HG03457 (cell line): Measurements from ENCODE around the gene TYW5.

ENCODE experiments used
- ATAC-seq: cut with Tn5 transposase; IDR thresholded peaks from one replicate; pipeline ENCODE4 v1.9.1; 2021; ENCODE audit warnings: moderate number of reproducible peaks; ENCODE audit not compliant: unreplicated experiment

The TYW5 gene

DNA sequence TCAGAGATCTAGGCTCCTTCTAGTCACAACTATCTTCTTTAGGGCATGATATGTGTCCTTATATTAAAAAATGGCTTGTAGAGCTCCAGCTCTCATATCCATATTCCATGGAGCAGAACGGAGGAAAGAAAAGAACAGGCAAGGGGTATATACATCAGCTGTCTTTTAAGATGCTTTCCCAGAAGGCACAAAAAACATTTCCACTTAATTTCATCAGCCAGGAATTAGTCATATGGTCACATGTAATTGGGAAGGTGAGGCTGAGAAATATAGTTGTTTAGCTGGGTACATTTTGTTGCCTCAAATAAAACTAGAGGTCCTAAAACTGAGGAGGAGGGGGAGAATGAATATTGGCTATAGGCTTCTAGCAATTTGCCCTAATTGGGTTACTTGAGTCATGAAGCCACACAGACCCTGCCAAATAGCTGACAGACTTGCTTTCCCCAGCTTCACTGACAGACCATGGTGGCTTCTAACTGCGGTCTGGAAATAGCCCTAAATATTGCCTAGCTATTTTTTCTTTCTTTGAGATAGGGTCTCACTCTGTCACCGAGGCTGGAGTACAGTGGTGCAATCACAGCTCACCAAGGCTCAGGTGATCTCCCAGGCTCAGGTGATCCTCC lies 20.1 kb upstream of the TYW5 start:
- ATAC-seq: no peak

DNA sequence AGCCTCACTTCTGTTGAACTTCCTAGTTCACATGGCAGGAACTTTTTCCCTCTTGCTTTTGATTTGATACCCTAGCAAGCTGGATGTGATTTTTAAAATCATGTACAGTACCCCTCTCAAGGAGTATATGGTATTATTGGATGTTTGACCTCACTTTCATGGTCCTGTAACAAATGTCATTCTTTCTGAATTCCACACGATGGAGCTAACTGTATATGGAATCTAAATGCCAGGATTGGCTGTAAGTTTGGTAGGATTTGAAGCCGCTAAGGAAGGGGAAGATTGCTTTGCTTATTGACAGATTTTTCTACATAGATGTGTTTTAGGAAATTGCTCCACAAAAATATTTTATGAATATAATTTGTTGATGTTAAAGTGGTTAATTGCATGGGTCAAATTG lies 18.4 kb upstream of the TYW5 start:
- no peak for ATAC-seq

DNA sequence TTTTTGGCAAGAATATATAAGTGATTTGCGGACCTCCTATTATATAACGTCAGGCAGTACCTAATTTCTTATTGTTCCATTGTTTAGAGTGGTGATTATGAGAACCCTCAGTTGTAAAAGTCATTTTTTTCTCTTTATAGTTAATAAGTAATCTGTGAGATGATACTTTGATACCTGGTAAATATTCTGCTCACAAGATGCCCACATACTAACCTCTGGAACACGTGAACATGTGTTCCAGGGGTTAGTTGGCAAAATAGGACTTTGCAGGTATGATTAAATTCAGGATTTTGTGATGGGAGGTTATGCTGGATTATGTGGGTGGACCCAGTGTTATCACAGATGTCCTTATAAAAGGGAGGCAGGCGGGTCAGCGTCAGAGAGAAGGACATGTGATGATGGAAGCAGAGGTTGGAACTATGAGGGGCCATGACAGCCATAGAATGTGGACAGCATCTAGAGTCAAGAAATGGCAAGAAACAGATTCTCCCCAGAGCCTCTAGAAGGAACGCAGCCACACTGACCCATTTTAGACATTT lies 16.9 kb upstream of the TYW5 start:
- no peak for ATAC-seq

DNA sequence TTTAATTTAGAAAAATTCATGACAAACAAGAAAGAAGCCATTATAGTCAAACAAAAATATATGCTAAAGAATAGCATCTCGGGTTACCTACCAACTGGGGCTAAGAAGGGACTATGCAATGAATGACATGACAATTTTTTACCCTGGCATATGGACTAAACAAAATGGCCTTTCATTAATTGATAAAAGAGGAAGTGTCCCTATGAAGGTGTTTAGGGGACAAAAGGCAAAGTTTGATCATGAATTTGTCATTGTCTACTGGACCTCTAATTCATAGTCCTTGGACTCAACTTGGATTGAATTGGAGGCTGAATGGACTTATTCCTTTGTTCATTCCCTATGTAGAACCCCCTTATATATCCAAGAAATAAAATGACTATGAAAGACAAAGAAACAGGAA lies 12.8 kb upstream of the TYW5 start:
- ATAC-seq: no peak

DNA sequence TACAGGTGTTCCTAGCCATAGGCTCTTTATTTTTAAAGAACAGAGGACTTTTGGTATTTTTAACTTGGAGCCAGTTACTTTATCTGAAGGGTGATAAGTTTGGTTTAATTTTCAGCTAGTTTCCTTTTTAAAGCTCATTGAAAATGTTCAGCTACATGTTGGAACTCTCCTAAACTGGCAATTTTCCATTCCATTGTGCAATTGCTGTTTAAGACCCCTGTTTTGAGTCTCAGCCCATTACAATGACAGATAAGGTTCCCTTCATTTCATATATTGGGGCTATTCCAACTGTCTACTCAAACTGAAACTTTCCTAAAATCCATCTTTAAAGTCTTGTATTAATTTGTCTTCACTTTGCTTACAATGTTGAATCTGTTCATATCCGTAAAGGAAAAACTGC lies 11.7 kb upstream of the TYW5 start:
- no peak for ATAC-seq

DNA sequence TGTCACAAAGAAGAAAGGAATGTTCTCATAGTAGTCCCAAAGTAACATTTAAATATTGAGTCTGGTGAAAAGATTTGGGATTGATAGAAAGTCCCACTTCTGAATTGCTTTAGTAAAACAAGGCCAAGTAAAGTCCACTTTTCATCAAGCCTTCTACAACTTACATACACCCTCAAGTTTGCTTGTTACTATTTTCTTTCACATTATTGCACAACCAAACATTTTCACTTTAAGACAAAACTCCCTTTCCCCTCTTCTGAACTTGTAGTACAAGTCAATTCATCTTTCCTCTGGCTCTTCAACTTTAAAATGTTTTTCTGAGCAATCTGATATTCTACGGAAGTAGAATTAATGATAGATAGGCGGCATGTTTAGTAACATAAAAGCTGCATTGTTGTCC lies 11.1 kb upstream of the TYW5 start:
- ATAC-seq: no peak

DNA sequence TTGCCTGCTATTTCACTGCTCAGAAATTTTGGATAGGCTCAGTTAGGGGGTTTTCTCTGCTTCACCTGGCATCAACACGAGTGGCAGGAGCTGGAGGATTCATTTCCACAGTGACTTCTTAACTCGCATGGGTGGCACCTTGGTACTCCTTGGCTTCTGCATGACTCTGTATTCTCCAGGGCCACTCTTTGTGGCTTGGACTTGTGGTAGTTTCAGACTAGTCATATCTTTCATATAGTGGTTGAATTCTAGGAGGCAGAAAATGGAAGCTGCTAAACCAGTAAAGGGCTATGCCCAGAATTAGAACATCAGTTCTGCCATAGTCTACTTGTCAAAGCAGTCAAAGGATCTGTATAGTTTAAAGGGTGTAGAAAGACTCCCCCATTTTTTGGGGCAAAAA lies 6.9 kb upstream of the TYW5 start:
- peak; percentile 46 for ATAC-seq

DNA sequence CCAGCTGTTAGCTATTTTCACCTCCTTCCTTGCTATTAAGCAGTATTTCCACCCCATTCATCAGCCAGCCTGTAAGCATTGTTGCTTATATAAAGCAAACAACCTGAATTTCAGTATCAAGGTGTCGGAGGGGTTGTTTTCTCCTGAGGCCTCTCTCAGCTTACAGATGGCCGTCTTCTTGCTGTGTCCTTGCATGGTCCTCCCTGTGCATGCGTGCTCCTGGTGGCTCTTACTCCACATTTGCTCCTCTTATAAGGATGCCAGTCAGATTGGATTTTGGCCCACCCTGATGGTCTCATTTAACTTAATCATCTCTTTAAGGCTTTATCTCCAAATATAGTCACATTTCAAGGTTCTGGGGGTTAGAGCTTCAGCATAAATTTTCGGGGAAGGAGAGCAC lies 2.7 kb upstream of the TYW5 start:
- ATAC-seq: no peak

DNA sequence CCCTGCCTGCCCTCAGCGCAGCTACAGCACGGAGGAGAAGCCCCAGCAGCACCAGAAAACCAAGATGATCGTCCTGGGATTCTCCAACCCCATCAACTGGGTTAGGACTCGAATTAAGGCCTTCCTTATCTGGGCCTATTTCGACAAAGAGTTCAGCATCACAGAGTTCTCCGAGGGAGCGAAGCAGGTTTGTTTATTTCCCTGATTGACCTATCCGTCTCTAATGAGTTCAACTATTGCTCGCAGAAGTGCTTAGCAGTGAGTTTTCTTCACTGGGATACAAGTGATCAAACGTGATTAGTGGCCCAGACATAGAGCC lies 730 bp upstream of the TYW5 start:
- ATAC-seq: no peak

DNA sequence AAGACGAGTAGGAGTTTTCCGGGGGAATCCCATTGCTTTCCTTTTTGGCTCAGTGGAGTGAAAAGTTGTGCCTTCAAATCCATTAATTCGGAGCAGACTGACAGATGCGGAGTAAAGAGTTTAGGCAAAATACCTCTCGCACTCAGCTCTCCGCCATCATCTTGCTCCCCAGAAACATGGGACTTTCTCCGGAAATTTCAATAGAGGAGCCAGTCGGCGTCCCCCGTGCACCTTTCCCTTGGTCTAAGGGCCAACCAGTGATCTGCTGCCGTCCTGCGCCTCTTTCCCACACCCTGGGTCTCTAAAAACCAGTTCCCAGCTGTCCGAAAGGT lies 318 bp downstream of the TYW5 start:
- peak; percentile 35 for ATAC-seq

DNA sequence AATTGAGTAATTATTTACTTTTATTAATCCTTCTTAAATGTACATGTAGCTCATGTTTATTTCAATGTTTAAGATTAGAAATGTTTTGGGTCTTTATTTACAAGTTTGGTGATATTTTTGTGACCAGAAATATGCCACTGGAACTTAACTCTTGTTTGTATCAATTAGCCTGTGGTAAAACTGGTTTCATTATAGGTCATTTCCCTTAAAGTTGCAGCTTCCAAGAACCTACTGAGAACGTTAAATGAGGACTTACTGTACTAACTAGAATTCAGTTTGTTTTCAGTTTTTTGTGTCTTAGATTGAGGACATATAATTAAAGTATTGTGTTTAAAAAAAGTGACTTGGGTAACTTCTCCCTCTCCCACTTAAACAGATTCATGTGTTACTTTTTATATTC lies 4.3 kb downstream of the TYW5 start:
- ATAC-seq: no peak

DNA sequence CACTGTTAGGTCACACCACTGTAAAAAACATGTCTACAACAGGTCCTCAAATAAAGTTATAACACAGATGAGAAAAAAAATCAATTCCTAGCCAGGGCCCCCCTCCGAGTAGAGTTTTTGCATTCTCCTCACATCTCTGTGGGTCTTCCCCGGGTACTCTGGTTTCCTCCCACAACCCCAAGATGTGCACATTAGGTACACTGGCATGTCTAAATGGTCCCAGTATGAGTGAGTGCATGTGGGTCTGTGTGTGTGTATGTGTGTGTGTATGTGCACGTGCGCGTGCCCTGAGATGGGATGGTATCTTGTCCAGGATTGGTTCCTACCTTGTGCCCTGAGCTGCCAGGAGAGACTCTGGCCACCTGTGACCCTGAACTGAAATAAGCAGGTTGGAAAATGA lies 4.9 kb downstream of the TYW5 start:
- no peak for ATAC-seq

DNA sequence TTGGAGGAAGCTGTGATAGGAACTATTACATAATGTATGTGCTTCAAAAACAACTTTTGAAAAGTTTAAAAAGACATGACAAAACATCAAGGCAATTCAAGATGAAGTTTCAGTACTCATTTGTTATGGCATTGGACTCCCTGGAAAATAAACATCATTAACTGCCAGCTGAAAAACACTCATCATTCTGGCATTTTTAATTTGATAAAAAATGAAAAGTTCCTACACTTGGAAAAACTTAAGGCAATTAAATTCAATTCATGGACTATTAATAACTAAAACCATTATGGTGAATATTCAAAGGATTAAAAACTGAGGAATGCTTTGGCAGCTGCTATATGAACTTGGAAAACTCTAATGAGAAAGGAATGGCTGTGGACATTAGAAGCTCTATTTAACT lies 8.5 kb downstream of the TYW5 start:
- ATAC-seq: no peak

DNA sequence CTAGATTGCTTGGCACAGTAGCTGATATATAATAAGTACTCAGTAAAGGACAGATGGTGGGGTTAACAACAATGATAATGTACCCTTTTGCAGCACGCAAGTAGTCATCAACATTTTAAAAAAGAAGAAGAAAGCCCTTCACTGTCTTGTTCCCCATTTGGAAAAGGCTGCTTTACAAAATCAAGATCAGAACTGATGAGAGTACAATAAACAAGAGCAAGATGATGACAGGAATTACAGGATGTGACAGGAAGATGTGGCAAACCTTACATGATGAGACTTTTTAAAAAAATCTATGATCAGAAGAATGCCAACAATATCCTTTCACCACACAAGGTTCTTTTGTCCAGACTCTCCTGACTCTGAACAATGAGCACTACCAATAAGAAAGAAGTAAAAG lies 9.1 kb downstream of the TYW5 start:
- no peak for ATAC-seq

DNA sequence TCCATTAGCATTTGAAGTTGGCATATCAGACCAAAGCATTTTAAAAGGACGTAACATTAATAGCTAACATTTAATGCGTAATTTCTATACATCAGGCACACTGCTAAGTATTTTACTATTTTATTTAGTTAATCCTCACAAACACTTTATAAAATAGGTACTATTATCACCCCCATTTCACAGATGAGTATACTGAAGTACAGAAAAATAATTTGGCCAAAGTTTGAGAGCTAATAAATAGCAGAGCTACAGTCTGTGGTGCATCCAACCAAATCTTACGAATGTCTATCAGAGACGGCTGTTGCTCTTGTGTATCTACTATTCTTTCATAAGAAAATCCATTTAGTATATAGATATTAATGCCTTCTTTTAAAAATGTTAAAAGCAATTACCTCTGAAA lies 11.9 kb downstream of the TYW5 start:
- ATAC-seq: no peak

DNA sequence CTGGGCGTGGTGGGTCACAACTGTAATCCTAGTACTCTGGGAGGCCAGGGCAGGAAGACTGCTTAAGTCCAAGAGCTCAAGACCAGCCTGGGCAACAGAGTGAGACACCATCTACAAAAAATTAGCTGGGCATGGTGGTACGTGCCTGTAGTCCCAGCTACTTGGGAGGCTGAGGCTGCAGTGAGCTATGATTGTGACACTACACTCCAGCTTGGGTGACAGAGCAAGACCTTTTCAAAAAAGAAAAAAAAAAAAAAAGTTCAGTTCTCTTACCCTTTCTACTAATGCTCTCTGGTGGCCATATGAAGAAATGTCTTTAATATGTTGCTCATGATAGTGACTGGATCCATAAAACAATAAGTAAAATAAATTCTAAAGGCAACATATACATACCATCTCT lies 14.9 kb downstream of the TYW5 start:
- no peak for ATAC-seq

DNA sequence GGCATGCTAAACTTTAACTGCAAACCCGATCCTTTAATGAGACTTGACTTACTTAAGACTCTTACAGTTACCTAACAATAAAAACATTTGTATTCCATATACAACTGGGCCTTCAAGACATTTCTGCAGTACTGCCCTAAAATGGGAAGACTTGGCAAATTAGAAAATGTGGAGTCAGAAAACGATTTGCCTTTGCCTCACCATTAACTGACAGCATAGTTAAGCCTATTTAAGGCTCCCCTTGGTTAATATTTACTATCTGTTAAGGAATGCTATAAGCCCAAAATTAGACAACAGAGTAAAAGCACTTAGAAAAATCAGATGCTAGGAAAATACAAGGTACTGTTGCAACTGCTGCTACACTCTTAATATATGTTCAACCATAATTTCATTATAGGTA lies 18.7 kb downstream of the TYW5 start:
- ATAC-seq: no peak

DNA sequence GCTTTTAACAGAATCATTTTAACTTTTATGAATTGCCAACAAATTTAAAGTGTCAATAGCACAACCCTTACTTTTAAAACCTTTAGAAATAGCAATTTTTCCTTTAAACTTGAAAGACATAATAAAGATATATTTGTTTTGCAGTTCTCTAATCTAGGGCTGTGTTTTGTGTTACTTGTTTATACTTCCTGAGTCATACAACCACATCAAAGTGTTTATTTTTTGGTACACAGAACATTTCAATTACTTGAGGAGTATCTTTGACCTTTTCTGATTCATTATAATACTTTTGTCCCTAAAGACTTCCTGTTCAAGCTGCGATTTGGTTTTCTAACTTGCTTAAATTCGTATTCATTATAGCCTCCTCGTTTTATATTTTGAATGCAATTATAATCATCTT lies 21.8 kb downstream of the TYW5 start:
- no peak for ATAC-seq

DNA sequence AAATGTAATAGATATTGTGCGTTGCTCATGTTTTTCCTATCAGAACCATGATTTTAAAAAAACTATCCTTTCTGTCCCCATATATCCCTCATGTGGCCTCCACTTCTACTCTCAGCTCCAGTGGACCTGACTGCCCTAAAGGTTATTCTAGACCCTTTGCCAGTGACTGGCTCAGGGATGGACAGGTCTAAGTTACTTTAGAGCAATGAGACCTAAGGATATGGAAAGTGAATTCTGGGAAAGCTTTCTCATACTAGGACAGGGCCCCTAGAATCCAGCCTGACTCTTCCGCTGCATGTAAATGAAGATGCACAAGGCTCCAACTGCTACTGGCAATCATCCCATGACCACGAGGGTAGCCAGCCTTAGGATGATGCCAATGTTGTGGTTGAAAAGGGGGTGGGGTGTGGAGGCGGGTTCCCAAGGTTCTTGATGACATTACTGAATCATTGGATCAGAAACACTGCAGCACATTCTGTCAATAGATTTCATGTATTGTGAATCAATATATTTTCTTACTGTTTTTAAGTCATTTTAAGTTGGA lies 22.9 kb downstream of the TYW5 start:
- ATAC-seq: no peak

DNA sequence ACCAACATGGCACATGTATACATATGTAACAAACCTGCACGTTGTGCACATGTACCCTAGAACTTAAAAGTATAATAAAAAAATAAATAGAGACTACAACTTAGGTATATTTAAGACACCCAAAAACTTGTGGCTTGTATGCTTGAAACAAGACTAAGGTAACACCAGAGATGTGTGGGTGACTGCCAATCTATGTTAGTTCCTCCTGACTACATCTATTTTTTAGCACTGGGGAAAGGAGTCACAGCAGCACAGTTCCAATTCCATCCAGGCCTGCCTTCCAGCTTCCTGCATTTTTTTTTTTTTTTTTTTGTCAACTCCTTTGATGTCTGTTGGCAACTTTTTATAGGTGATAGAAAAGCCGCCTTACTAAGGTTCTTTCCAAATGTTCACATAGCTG lies 26.0 kb downstream of the TYW5 start:
- ATAC-seq: no peak

DNA sequence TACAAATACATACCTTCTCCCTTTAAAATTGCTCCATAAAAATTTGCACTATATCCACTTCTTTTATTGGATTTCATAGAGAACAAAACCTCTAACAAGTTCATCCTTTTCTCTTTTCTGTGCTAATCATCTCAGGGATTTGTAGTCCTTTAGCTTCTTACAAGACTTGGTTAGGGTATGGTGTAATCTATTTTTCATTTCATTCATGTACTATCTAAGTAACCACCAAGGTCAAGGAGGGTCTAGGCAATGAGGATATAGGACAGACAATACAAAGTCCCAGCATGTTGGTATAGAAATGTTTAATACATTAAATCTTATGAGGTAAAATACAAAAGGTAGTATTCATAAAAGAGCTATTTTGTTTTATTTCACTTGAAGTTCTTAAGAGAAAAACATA lies 26.7 kb downstream of the TYW5 start:
- no peak for ATAC-seq

DNA sequence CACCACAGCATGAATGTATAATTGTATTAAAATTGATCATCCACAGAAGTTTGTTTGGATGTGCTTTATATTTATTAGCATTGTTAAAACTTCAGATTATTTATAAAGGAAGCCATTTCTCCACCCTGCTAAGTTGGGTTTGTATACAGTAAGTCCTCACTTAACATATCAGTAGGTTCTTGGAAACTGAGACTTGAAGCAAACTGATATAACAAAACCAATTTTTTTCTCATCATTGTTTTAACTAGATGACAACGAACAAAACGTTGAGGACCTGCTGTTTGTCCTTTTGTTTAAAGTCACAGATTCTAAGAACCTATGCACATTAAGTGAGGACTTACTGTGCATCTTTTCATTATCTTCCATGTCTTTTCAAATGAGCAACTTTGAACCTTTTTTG lies 27.1 kb downstream of the TYW5 start:
- ATAC-seq: no peak

DNA sequence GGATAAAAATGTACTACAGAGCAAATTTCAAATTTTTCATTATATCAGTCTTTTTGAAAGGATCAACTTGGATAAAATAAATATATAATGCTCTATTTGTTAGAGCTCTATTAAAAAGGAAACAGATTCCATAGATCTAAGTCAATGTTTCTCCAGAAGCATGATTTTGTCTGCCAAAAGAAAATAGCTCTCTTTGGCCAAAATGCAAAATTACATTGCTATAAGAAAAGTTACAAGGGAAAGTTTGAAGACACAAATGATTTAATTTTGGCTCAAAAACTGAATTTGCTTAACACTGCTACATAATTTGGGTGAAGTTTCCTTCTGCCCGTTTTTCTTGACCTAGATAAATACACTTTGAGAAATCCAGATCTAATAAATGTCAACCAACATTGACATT lies 28.5 kb downstream of the TYW5 start:
- no peak for ATAC-seq

DNA sequence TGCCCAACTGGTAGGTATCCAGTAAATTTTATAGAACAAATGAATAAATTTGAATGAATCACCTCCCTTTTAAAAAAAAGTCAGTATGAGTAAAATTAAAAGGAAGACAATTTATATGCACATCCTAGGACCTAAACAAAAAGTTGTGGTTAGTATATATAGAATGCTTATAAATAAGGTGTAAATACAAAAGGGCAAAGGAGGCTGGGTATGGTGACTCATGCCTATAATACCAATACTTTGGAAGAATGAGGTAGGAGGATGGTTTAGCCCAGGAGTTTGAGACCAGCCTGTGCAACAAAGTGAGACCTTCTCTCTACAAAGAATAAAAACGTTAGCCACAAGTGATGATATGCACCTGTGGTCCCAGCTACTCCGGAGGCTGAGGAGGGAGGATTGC lies 31.4 kb downstream of the TYW5 start:
- no peak for ATAC-seq
